GM12878 (cell line): Measurements from ENCODE around the gene SCRT2. TPM values are rescaled to one million over a fixed set of nuclear protein-coding genes. Genes with fewer than 3 reads are reported as not detected.

Experiments used
- ATAC-seq: fragments of 200-7000 bp; cut with Tn5 transposase; 3 replicates; pipeline ENCODE4 v1.9.1; 2020; ENCODE audit warnings: mild to moderate bottlenecking, moderate library complexity
- BruUV-seq: library from RNA; stranded (reverse); fragments of 400-500 nt; replicated peaks from 2 replicates; lab custom pipeline; 2021; lab: Mats Ljungman, UMichigan
- CTCF ChIA-PET: fragments of 300-600 bp; sonication (Branson Sonifier 250); formaldehyde crosslinking; extraction: SDS; loops from one replicate; lab custom pipeline; 2021; ENCODE audit warnings: inconsistent platforms; lab: Yijun Ruan, JAX
- POLR2A ChIA-PET: fragments of 350-600 bp; formaldehyde crosslinking; extraction: SDS; loops from one replicate; lab custom pipeline; 2021; ENCODE audit warnings: inconsistent platforms; lab: Charles Lee
- RAD21 ChIA-PET: fragments of 300-600 bp; sonication (Branson Sonifier 250); formaldehyde crosslinking; loops from one replicate; lab custom pipeline; 2023; ENCODE audit warnings: antibody characterized with exemption; ENCODE audit not compliant: unreplicated experiment; lab: Charles Lee
- SMC1A ChIA-PET: fragments of 300-600 bp; sonication (Branson Sonifier 250); formaldehyde crosslinking; loops from one replicate; lab custom pipeline; 2023; ENCODE audit not compliant: unreplicated experiment, uncharacterized antibody; lab: Charles Lee
- DNase-seq: peaks from one replicate; pipeline ENCODE4 v3.0.0-alpha.2; 2011; ENCODE audit warnings: low read depth, low spot score
- FAIRE-seq: peaks from 3 replicates; lab custom pipeline; 2011; peaks lifted over from hg19 to GRCh38; lab: Jason Lieb, UNC
- H2AFZ ChIP-seq: 2 replicates; pipeline ENCODE4 v1.6.0; 2011; ENCODE audit warnings: low read depth, low read length, control low read depth; ENCODE audit not compliant: control insufficient read depth
- H3K27ac ChIP-seq: 2 replicates; pipeline ENCODE4 v1.5.1; 2011; ENCODE audit warnings: control low read depth; ENCODE audit not compliant: control insufficient read depth, insufficient read depth
- H3K27me3 ChIP-seq, 2 experiments: replicated peaks in 1 of 2; 2 replicates each; pipeline versions ENCODE4 v1.6.0 to v1.6.1; 2011; ENCODE audit warnings: low read length in 1 of 2; ENCODE audit not compliant: control insufficient read depth in 2 of 2, insufficient read depth in 2 of 2
- H3K36me3 ChIP-seq, 2 experiments: 2 replicates each; pipeline ENCODE4 v1.5.1; 2011; ENCODE audit warnings: low read length in 1 of 2; ENCODE audit not compliant: control insufficient read depth in 2 of 2, insufficient read depth in 2 of 2
- H3K4me1 ChIP-seq: 2 replicates; pipeline ENCODE4 v1.6.1; 2011; ENCODE audit warnings: mild to moderate bottlenecking, low read length, moderate library complexity, mixed read lengths; ENCODE audit not compliant: control insufficient read depth, insufficient read depth
- H3K4me2 ChIP-seq: 2 replicates; pipeline ENCODE4 v1.6.0; 2011; ENCODE audit warnings: control low read depth; ENCODE audit not compliant: control insufficient read depth, insufficient read depth
- H3K4me3 ChIP-seq: fragments of 200-600 bp; sonication (generic); 2 replicates; pipeline ENCODE4 v1.5.1; 2016
- H3K79me2 ChIP-seq: 2 replicates; pipeline ENCODE4 v1.6.0; 2011; ENCODE audit warnings: low read length; ENCODE audit not compliant: control insufficient read depth, insufficient read depth
- H3K9ac ChIP-seq: 2 replicates; pipeline ENCODE4 v1.8.0; 2011; ENCODE audit warnings: low read length, control low read depth, mixed read lengths; ENCODE audit not compliant: control insufficient read depth, insufficient read depth
- H3K9me3 ChIP-seq: replicated peaks from 3 replicates; pipeline ENCODE4 v1.5.1; 2011; ENCODE audit warnings: mild to moderate bottlenecking, low read length; ENCODE audit not compliant: control insufficient read depth, insufficient read depth
- H4K20me1 ChIP-seq: 2 replicates; pipeline ENCODE4 v1.6.0; 2011; ENCODE audit not compliant: control insufficient read depth, insufficient read depth
- BCL11A ChIP-seq: IDR thresholded peaks from 2 replicates; pipeline ENCODE4 v1.6.1; 2011; ENCODE audit warnings: low read depth, low read length
- CBX3 ChIP-seq: fragments of 200-600 bp; sonication (generic); IDR thresholded peaks from 2 replicates; pipeline ENCODE4 v1.6.1; 2016; ENCODE audit warnings: low read depth, borderline replicate concordance
- EED ChIP-seq: sonication (generic); IDR thresholded peaks from 2 replicates; pipeline ENCODE4 v1.6.1; 2016; ENCODE audit warnings: antibody characterized with exemption, low read depth
- IKZF2 ChIP-seq, 2 experiments: fragments of 450-650 bp; IDR thresholded peaks; 2 replicates each; pipeline ENCODE4 v1.6.1; 2017; ENCODE audit warnings: mild to moderate bottlenecking in 2 of 2, moderate library complexity in 2 of 2
- MEF2B ChIP-seq: fragments of 450-650 bp; IDR thresholded peaks from 2 replicates; pipeline ENCODE4 v1.6.1; 2018; ENCODE audit warnings: mild to moderate bottlenecking, moderate library complexity; ENCODE audit not compliant: partially characterized antibody, poor library complexity, severe bottlenecking
- NFIC ChIP-seq: IDR thresholded peaks from 2 replicates; pipeline ENCODE4 v1.6.1; 2012; ENCODE audit warnings: low read depth, mild to moderate bottlenecking, inconsistent platforms, low read length, moderate library complexity
- NRF1 ChIP-seq: conservative IDR thresholded peaks from 2 replicates; pipeline ENCODE4 v1.6.1; 2011; ENCODE audit warnings: mild to moderate bottlenecking, low read depth, low read length, improper control_type of control experiment
- WRNIP1 ChIP-seq: IDR thresholded peaks from 2 replicates; pipeline ENCODE4 v1.6.1; 2011; ENCODE audit warnings: low read depth, low read length, improper control_type of control experiment, borderline replicate concordance
- WGBS: methylation state at CpG from one replicate; pipeline ENCODE4 v1.1.6; 2016; ENCODE audit warnings: low lambda C conversion rate; ENCODE audit not compliant: insufficient replicate concordance, insufficient coverage; ENCODE audit errors: missing lambda C conversion rate; 5-methylcytosine and 5-hydroxymethylcytosine counted together
- in situ Hi-C: fragments of 300-500 bp; cut with MboI; formaldehyde crosslinking; loops from 9 replicates; pipeline ENCODE4 v1.14.3; 2018; ENCODE audit warnings: mixed read lengths
- intact Hi-C: fragments of 100-400 bp; cut with micrococcal nuclease; formaldehyde crosslinking; loops from one replicate; pipeline ENCODE4 v1.14.2; 2022; ENCODE audit not compliant: unreplicated experiment
- polyA plus RNA-seq, 11 experiments: library from polyadenylated mRNA; depleted of rRNA in 4 of 11; unstranded in 6 of 11; stranded (reverse) in 5 of 11; fragments of >200 nt; fragmentation: Nextera tagmentation in 4 of 11; fragmentation: Illumina TruSeq in 1 of 11; extraction: Ambion mirVana in 4 of 11; extraction: Trizol in 1 of 11; gene quantifications; 1 replicate in 1 of 11; 2 replicates in 10 of 11; pipeline versions ENCODE4 v1.2.1 to v1.2.3, GENCODE V29; 2011 to 2016; ENCODE audit warnings: inconsistent platforms in 2 of 11, missing spikeins in 2 of 11, low read depth in 1 of 11
- total RNA-seq, 4 experiments: library from RNA; depleted of rRNA in 3 of 4; stranded (reverse); fragments of >200 nt in 3 of 4; fragmentation: Illumina TruSeq in 1 of 4; extraction: Trizol in 1 of 4; gene quantifications; 2 replicates each; pipeline versions ENCODE4 v1.2.1 to v1.2.3, GENCODE V29; 2013 to 2021
- TF ChIP-seq, protein P1 (sequence below): IDR thresholded peaks from 2 replicates; pipeline ENCODE4 v1.6.1; 2012; ENCODE audit warnings: mild to moderate bottlenecking, low read depth, low read length

SCRT2 gene
- total and polyA plus RNA-seq, 10 of the 15 experiments (the other 5 are each of a cell fraction or from before 2014, with no cell fraction given), result not detected

DNA sequence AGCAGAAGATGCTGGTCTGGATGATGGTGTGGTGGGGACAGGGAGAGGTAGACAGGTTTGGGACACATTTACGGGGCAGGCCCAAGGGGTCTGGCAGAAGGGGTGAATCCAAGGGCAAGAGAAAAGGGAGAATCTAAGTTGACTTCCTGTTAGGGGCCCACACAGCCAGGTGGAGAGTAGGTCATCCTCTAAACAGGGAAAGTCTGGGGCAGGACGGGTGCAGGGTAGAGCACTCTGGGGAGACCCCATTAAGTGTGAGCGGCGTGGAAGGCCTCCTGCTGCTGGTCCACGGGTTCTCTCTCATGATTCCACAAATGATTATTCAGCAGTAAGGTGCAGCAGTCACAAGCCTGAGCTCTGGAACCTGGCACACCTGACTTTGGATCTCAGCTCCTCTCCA, 25.3 kb downstream of the SCRT2 start (continued):
- TF ChIP-seq NFIC, result no peak
- no peak for TF ChIP-seq BCL11A
- no peak for TF ChIP-seq EED
- TF ChIP-seq, all 136 proteins: peak for 0

DNA sequence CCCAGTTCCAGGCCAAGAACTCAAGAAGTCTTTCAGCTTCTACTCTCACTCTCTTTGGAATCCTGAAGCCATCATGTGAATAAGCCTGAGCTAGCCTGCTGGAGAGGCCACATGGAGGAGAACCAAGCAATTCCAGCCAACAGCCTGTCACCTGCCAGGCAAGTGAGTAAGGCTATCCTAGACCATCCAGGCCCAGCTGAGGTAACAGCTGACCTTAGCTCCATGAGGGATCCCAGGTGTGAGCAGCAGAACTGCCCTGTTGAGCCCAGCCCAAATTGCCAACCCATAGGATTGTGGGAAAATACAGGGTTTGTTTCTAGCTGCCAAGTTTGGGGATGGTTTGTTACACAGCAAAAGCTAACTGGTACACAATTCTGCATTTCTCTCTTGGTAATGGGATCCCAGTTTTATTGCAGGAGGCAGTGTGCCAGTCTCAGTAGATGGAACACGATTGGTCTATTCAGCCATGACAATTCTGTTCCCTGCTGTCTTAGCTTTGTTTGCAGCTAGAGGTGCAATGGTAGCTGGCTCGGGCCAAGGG, 28.1 kb downstream of the SCRT2 start:
- RAD21 ChIA-PET, result interaction anchor here (1.4 to 4.3 kb wide), 2 partner anchors 85 to 87 kb away, joined by 5 to 29 read pairs; no protein-coding TSS in a partner anchor
- H3K36me3 ChIP-seq, result peaks cover 0 to 4% of the 10 kb centered on the region in 2 experiments; a peak in 3 of 4 replicates
- no peak overlapping the region for H3K27ac ChIP-seq
- TF ChIP-seq WRNIP1 (no peak), NRF1 (no peak), MEF2B (no peak), IKZF2 (IDR thresholded peaks at IDR 0.05) (no peak), CBX3 (no peak)
- TF ChIP-seq, protein P1, sequence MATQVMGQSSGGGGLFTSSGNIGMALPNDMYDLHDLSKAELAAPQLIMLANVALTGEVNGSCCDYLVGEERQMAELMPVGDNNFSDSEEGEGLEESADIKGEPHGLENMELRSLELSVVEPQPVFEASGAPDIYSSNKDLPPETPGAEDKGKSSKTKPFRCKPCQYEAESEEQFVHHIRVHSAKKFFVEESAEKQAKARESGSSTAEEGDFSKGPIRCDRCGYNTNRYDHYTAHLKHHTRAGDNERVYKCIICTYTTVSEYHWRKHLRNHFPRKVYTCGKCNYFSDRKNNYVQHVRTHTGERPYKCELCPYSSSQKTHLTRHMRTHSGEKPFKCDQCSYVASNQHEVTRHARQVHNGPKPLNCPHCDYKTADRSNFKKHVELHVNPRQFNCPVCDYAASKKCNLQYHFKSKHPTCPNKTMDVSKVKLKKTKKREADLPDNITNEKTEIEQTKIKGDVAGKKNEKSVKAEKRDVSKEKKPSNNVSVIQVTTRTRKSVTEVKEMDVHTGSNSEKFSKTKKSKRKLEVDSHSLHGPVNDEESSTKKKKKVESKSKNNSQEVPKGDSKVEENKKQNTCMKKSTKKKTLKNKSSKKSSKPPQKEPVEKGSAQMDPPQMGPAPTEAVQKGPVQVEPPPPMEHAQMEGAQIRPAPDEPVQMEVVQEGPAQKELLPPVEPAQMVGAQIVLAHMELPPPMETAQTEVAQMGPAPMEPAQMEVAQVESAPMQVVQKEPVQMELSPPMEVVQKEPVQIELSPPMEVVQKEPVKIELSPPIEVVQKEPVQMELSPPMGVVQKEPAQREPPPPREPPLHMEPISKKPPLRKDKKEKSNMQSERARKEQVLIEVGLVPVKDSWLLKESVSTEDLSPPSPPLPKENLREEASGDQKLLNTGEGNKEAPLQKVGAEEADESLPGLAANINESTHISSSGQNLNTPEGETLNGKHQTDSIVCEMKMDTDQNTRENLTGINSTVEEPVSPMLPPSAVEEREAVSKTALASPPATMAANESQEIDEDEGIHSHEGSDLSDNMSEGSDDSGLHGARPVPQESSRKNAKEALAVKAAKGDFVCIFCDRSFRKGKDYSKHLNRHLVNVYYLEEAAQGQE, result no peak
- H3K79me2 ChIP-seq, result peaks cover 10% of the 10 kb centered on the region
- CTCF ChIA-PET, result interaction anchor here (0.8 to 7.5 kb wide), 8 partner anchors 10 to 293 kb away, joined by 3 to 190 read pairs (median 30); partner anchors contain the start of gene CSNK2A1
- no peak overlapping the region for H3K4me2 ChIP-seq
- BruUV-seq, result TSS peak; percentile 42
- H3K9ac ChIP-seq, result no peak overlapping the region
- H2AFZ ChIP-seq, result no peak overlapping the region
- POLR2A ChIA-PET, result no interaction called here
- DNase-seq (no peak), FAIRE-seq (no peak), ATAC-seq (no peak)
- H3K9me3 ChIP-seq, result no peaks in the 10 kb centered on the region
- intact Hi-C loops, result no loop called here
- in situ Hi-C loops, result loop anchor here (5.0 kb wide), 2 partner anchors 85 to 295 kb away; no protein-coding TSS in a partner anchor
- H3K4me3 ChIP-seq, result no peak overlapping the region
- no peaks in the 10 kb centered on the region for H3K27me3 ChIP-seq
- SMC1A ChIA-PET, result interaction anchor here (1.4 to 5.2 kb wide), 3 partner anchors 11 to 86 kb away, joined by 3 to 75 read pairs (median 8); no protein-coding TSS in a partner anchor
- 96% methylated on average over 2 of the region's 2 CpGs for WGBS
- H3K4me1 ChIP-seq, result peaks cover 6% of the 10 kb centered on the region; the same call in 1 of the 2 replicates
- no peaks in the 10 kb centered on the region for H4K20me1 ChIP-seq
